NCI-H526 treated with DMSO at 0.1 percent for 48 hours (cell line): ENCODE results near the gene OLFML2A.
"Not testable (repeated sequence)": the region's sequence is repeated elsewhere in the genome, so short reads cannot be mapped to it uniquely, and the experiment has no call there.

Source experiments
- DNase-seq: peaks from one replicate; lab custom pipeline; 2025; lab: John Stamatoyannopoulos, UW

The OLFML2A gene

DNA sequence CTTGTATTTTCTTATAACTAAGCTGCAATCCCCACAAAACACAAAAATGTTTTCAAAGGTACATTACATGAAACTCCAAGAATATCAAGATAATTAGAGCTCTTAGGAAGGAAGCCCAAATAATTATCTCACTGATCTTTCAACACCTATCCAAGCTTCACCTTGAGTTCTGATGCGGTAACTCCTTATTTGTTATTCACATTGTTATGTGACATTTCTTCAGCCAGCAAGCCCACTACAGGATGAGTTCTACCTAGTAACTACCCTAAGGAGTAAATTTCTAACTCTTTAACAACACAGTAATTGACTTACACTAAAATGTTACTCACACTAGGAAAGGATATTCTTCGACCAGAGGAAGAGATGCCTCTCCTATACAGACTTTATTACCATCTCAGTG lies 15.7 kb upstream of the OLFML2A start:
- no peak for DNase-seq

GRCh38 chr9:124761710-124762109 lies 15.2 kb upstream of the OLFML2A start:
- no peak for DNase-seq

DNA sequence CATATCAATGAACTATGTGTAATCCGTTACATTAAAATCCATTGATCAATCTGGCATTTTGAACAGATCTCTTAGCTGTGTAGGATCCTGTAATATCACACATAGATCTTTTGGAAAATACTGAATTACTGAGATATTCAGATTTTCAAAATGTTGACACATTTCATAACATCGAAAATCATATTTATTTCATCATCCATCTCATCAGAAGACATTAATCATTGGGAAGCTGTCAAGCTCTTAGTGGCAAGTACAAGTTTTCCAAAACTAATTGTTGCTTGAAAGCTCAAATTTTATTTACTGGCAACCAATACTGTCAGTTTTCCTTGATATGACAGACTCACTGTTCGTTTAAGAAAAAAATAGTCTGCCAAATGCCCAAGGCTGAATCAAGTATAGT lies 14.3 kb upstream of the OLFML2A start:
- DNase-seq, result no peak

- peak; percentile 17 for DNase-seq
These were observed 12.0 kb upstream of the OLFML2A start for GRCh38 chr9:124764774-124765438.

DNA sequence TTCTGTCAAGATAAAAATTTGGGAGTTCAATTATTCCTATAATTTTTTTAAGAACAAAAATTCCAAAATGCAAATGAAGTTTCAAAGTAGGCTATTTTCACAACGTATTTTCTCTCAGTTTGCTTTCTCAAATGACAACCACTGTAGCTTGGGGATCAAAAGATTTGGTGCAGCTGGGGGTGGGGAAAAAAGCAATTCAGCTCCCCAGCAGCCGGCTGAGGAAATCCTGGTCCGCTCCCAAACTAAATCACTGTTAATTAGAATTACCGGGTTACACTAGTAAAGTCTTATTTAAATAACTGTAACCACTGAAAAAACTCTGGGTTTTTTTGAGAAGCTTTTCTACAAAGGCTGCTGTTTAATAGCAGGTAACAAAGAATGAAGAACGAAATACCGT lies 11.5 kb upstream of the OLFML2A start:
- DNase-seq, result no peak

DNA sequence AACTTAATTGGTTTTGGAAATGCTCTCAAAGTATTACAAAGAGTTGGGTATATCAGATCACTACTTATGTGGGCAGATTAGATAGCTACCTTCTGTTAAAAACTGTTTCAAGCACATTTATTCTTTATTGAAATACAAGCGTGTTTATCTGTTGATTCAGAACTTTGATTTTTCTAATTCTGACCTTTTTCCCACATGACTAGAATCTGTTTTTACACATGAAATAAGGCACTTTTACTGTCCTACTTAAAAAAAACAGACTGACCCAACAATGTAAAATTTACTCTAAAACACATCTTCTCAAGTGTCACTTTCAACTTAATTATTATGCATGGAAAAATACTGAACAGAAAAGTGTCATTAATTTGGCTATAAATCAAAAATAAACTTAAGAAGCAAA lies 10.6 kb upstream of the OLFML2A start:
- DNase-seq, result no peak

GRCh38 chr9:124766815-124767554 lies 9.9 kb upstream of the OLFML2A start:
- DNase-seq, result no peak

DNA sequence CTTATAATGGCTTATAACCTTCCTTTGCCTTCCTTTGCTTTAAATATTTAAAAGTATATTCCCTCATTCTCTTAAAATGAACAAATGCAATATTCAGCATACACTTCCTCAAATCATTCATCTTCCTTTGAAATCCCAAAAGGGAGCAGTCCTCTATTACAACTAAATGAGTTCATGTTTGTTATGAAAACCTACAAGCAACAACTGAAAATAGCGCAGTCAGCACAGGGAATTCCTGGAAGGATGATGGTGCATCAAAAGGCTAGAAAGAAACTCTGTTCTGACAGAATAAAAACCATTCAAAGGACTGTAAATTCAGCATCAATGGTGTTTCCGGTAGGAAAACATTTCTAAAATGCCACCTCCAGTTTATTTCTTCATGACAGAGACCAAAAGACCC lies 9.1 kb upstream of the OLFML2A start:
- no peak for DNase-seq

GRCh38 chr9:124768334-124768733 lies 8.6 kb upstream of the OLFML2A start:
- DNase-seq, result no peak

DNA sequence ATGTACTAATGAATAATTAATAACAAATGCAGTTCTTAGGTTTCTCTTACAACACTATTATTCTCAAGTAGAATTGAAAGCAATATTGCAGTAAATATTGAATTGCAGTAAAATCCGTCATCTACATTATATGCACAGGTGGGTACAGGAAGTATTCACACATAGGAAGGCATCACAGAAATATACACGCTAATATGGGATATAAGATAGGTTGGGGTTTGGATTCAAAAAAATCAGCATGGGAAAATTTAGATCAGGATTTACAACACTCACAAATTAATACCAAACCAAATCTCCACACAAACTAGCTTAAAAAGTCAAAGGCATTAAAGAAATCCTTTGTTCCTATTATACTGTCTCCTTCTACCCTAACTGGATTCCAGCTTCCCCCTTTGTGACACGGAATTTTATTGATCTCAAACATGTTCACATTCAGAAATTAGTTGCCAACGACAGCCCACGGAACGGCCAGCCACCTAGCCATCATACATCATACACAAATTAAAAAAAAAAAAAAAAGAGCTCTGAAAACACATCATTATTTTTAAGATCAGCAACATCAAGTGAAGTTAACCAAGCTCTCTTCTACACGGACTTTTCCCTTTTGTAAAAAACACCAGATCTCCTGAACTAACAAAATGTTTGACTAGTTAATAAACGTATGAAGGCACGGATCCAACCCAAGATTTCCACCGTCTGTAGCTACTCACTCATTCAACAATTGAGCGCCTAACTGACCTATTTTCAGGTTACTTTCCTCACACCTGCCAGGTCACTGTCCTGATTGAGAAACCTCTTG lies 8.0 kb upstream of the OLFML2A start:
- DNase-seq, result no peak

DNA sequence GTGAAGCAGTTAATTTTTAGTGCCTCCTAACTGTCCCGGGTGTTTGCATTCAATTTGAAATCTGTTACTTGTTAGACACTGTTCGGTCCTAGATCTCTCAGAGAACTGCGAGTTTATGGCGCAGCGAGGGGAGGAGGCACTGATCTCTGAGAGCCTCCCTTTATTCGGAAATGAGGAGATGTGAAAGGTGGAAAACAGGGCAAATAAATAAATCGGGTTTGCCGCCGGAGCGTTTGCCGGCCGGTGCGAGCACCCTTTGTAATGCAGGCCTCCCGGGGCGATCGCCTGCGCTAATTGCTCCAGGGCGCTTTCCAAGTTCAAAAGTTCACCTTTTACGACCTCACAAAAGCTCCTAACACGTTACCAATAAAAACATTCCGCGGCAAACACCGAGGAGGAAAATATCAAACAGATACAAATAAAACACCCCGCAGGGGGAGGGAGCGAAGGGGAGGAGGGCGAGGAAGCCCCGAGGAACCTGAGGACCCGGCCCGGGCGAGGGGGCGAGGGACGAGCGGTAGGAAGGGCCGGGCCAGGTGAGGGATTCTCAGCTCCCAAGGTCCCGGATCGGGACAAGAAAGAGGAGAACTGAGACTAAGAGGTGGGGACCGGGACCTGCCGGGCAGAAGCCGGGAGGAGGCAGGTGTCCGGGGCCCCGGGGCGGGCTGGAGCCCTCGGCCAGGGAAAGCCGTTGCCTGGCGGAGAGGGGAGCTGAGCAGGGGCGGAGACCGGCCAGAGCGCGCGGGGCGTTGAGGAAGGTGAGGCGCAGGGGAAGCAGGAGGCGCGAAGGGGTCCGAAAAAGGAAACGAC lies 7.2 kb upstream of the OLFML2A start:
- DNase-seq, result peak; percentile 39

- DNase-seq, result no peak
These were observed 6.4 kb upstream of the OLFML2A start for GRCh38 chr9:124770359-124771020.

- DNase-seq, result peak; percentile 94
These were observed 5.7 kb upstream of the OLFML2A start, which contains the start of gene NR6A1 for GRCh38 chr9:124771021-124771866. Gene NR6A1 (minus strand): TSS chr9:124771311.

DNA sequence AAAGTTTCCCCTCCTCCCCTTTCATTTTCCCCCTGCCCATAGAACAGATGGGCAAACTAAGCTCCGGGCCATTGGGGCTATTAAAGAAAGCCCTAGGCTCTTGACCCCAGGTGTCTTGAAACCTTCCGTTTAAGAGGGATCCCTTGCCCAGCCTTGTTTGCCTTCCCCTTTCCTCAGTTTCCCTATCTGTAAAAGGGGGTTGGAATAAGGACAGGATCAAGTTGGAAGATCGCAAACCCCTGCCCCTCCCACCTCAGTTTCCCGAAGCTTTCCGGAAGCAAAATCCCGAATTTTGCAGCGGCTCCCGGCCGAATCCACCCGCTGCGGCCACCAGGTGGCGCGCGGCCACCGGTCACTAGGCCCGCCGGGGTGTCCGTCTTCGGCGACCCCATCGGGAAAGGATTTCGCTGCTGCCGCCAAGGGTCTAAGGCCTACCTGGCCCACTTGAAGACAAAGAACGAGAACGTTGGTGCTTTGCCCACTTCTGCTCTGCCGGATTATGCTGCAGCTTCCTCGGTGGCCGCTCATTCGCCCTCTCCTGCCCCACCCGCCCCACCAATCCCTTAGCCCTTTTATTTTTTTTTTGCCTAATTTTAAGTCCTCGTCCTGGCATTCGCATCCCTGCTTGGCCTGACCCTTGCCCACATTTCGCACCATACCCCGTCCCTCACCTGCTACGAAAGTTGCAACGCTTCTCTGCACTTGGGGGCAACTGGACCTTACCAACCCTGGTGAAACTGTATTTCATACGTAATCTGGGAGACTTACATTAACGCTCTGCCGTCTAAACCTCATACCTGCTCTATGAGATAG lies 4.9 kb upstream of the OLFML2A start:
- DNase-seq, result peak; percentile 32

DNA sequence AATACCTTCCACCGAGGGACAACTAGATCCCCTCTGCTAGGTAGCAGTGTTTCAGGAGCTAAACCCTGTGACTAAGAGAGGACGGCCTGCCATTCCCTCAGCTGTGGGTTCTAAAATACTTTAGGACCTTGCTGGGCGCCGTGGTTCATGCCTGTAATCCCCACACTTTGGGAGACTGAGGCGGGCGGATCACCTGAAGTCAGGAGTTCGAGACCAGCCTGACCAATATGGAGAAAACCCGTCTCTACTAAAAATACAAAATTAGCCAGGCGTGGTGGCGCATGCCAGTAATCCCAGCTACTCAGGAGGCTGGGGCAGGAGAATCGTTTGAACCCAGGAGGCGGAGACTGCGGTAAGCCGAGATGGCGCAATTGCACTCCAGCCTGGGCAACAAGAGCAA lies 4.1 kb upstream of the OLFML2A start:
- not testable (repeated sequence) for DNase-seq

DNA sequence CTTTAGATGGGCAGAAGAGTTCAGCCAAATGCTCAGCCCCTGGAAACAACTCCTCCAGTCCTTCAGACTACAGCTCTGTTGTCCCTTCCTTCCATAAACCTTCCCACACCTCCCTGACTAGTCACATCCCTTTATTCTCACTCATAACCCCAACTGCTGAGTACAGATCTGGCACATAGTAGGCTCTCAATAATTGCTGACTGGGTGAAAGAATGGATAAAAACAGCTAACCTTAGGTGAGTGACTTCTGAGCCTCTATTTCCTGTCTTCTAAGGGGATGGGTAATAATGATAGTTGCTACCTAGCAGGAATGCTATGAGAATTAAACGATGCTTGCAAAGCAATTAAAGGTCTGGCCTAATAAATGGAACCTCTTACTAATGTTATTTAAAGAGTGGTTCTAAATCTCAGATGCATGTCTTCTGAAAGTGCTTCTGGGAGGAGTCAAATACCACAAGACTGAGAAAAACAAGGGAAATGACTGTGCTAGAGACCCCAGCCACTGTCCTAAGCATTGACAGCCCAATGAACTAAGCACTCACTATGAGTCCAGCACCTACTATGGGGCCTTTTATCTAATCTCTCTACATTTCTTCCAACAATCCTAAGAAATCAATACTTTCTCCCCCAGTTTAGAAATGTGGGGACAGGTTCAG lies 3.3 kb upstream of the OLFML2A start:
- DNase-seq, result no peak

DNA sequence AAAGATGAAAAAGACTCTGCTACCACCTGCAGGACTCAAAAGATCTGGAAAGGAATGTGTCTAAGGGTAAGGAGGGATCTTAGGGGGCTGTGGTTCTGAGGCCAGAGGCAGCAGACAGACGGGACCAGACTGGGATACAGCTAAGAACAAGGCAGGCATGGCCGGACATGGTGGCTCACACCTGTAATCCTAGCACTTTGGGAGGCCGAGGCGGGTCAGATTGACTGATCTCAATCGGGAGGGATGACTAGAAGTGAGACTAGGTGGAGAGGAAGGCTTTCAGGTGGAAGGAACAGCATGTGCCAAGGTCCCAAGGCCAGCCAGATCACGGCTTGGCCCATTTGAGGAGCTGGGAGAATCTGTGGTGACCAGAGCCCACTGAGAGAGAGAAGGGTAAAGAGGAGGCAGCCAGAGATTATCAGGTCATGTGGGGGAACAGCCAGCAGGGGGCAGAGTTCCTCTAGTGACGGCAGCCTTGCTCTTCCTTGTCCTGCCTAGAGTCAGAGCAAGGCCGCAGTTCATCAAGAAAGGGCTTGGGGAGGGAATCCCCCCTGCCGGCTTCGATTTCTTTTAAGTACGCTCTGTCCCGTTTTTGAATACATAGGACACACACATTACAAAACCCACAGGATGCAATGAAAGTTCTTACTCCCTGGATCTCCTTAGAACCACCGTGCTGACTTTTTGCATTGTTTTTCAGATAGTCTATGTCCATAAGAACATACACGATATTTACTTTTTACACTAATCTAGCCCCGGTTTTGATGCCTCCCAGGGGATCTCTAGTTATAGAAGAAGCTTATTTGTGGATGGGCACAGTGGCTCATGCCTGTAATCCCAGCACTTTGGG lies 2.6 kb upstream of the OLFML2A start:
- DNase-seq, result peak; percentile 39

- DNase-seq, result no peak
These were observed 347 bp upstream of the OLFML2A start for GRCh38 chr9:124776618-124776953.
